A673 (cell line): ENCODE measurements around the gene TEAD1.

Experiments
- CTCF ChIP-seq: fragments of 300-800, 200-600 bp; sonication (generic); conservative IDR thresholded peaks from 2 replicates; pipeline ENCODE4 v1.5.1; 2017; ENCODE audit warnings: low read depth, mild to moderate bottlenecking, antibody characterized with exemption, low read length, moderate library complexity, mixed read lengths
- EZH2 ChIP-seq: fragments of 200-600 bp; sonication (generic); IDR thresholded peaks from 2 replicates; pipeline ENCODE4 v1.6.1; 2017; ENCODE audit warnings: borderline replicate concordance, low read depth, mild to moderate bottlenecking, mixed read lengths, antibody characterized with exemption, low read length; ENCODE audit not compliant: poor library complexity, severe bottlenecking

DNA sequence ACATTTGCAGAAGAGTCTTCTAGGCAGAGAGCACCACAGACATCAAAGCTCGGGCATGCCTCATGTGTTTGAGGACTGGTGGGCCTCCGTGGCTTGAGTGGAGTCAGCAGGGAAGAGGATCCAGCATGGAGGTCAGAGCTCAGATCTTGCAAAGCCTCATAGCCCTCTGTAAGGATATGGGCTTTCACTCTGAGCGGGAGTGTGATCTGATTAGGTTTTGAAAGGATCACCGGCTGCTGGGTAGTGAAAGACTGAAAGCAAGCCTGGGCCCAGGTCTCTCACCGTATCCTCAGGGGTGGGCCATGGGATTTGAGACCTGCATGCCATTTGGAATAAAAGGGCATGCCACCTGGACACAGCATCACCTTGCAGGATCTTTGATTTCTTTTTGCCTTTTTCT lies 112.7 kb downstream of the TEAD1 start:
- TF ChIP-seq CTCF (no peak), EZH2 (no peak)
